K562 (cell line): ENCODE results near the gene ARMCX6. TPM values are rescaled to one million over a fixed set of nuclear protein-coding genes. Genes with fewer than 3 reads are reported as not detected.

Source experiments
- ARNT ChIP-seq, 2 experiments: fragments of 450-650 bp; IDR thresholded peaks; 2 replicates each; pipeline ENCODE4 v1.6.1; 2016; ENCODE audit warnings: mild to moderate bottlenecking in 1 of 2
- DMBX1 ChIP-seq: fragments of 250-450 bp; sonication (Bioruptor Pico); IDR thresholded peaks from 2 replicates; pipeline ENCODE4 v1.8.0; 2022; ENCODE audit warnings: inconsistent platforms, mild to moderate bottlenecking, moderate library complexity, borderline replicate concordance
- EWSR1 ChIP-seq: fragments of 450-650 bp; IDR thresholded peaks from 2 replicates; pipeline ENCODE4 v1.6.1; 2018; ENCODE audit warnings: borderline replicate concordance, mild to moderate bottlenecking, low read depth, moderate library complexity; ENCODE audit not compliant: partially characterized antibody
- HSF4 ChIP-seq: fragments of 250-450 bp; sonication (Bioruptor Pico); IDR thresholded peaks from 2 replicates; pipeline ENCODE4 v2.1.2; 2022; ENCODE audit warnings: mild to moderate bottlenecking, moderate library complexity, borderline replicate concordance
- KAT2B ChIP-seq: IDR thresholded peaks from one replicate; pipeline ENCODE4 v1.6.1; 2012; ENCODE audit warnings: low read depth, mild to moderate bottlenecking, control low read depth, inconsistent platforms, low read length, moderate library complexity
- MBD2 ChIP-seq: sonication (generic); IDR thresholded peaks from 2 replicates; pipeline ENCODE4 v1.6.1; 2016; ENCODE audit warnings: low read depth, borderline replicate concordance
- MCM5 ChIP-seq: fragments of 450-650 bp; IDR thresholded peaks from 2 replicates; pipeline ENCODE4 v1.6.1; 2016; ENCODE audit warnings: low read depth
- NELFE ChIP-seq: IDR thresholded peaks from 2 replicates; pipeline ENCODE4 v1.6.1; 2011; ENCODE audit warnings: mild to moderate bottlenecking; ENCODE audit not compliant: insufficient read depth, insufficient read length
- SIN3A ChIP-seq, 2 experiments: fragments of 150-350 bp in 1 of 2; IDR thresholded peaks; 2 replicates each; pipeline ENCODE4 v1.6.1; 2011 to 2016; ENCODE audit warnings: borderline replicate concordance in 2 of 2, low read depth in 2 of 2, low read length in 2 of 2, mild to moderate bottlenecking in 2 of 2, moderate library complexity in 2 of 2; ENCODE audit not compliant: control insufficient read depth in 1 of 2
- SIX5 ChIP-seq, 2 experiments: IDR thresholded peaks; 2 replicates each; pipeline ENCODE4 v1.6.1; 2011; ENCODE audit warnings: low read length in 2 of 2, borderline replicate concordance in 1 of 2, low read depth in 1 of 2, mild to moderate bottlenecking in 1 of 2, moderate library complexity in 1 of 2; ENCODE audit not compliant: insufficient read depth in 1 of 2
- ZNF184 ChIP-seq: sonication (generic); formaldehyde crosslinking; IDR thresholded peaks from 2 replicates; pipeline ENCODE4 v1.5.0; 2020; ENCODE audit warnings: missing genetic modification reagents
- ZNF445 ChIP-seq: fragments of 250-450 bp; sonication (Bioruptor Pico); IDR thresholded peaks from 2 replicates; pipeline ENCODE4 v1.4.0; 2020; ENCODE audit warnings: low read depth, mild to moderate bottlenecking, moderate library complexity
- ZNF586 ChIP-seq: fragments of 450-650 bp; formaldehyde crosslinking; conservative IDR thresholded peaks from 2 replicates; pipeline ENCODE4 v1.4.0; 2020; ENCODE audit warnings: mild to moderate bottlenecking, moderate library complexity
- polyA plus RNA-seq, 8 experiments: library from polyadenylated mRNA; depleted of rRNA in 4 of 8; stranded (reverse) in 5 of 8; unstranded in 3 of 8; fragments of >200 nt; fragmentation: Nextera tagmentation in 2 of 8; fragmentation: Illumina TruSeq in 1 of 8; extraction: Ambion mirVana in 2 of 8; extraction: Trizol in 1 of 8; gene quantifications; 2 replicates each; pipeline versions ENCODE4 v1.2.1 to v1.2.3, GENCODE V29; 2011 to 2014; ENCODE audit warnings: inconsistent platforms in 1 of 8, missing spikeins in 1 of 8
- total RNA-seq, 7 experiments: library from RNA; depleted of rRNA in 6 of 7; stranded (reverse); fragments of >200 nt in 6 of 7; fragmentation: Illumina TruSeq in 2 of 7; extraction: Trizol in 2 of 7; gene quantifications; 2 replicates each; pipeline versions ENCODE4 v1.2.1 to v1.2.3, GENCODE V29; 2011 to 2021; ENCODE audit warnings: low replicate concordance in 1 of 7
- TF ChIP-seq, protein P1 (sequence below): fragments of 450-650 bp; IDR thresholded peaks from 2 replicates; pipeline ENCODE4 v1.6.1; 2016; ENCODE audit warnings: low read depth, mild to moderate bottlenecking, moderate library complexity
- TF ChIP-seq, protein P2 (sequence below): fragments of 250-450 bp; sonication (Bioruptor Pico); IDR thresholded peaks from 2 replicates; pipeline ENCODE4 v1.8.0; 2022; ENCODE audit warnings: moderate library complexity, mild to moderate bottlenecking, inconsistent platforms

The ARMCX6 gene
- total and polyA plus RNA-seq, 9 of the 15 experiments (the other 6 are each of a cell fraction or from before 2014, with no cell fraction given), result 15.4 to 41.2 (median 24.6) TPM

DNA sequence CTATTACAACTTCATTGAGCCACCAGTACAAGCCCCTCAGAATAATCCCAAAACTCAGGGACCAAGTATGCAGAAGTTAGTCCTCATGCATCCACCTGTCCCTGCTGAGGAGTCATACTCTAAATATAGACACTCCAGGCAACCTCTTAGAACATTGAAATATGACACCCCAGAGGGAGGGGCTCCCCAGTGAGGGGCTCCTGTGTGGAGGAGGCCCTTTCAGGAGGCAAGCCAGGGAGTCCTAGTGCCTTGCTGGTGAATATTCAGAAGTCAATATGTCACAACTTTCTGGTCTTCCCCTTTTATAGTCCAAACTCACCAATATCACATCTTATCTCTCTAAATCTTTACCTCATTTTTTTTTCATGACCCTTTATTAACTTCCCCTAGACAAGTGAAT, 1.6 kb upstream of the ARMCX6 start (continued):
- TF ChIP-seq NELFE (no peak), ZNF586 (no peak), KAT2B (no peak), ARNT (IDR thresholded peaks at IDR 0.05) (no peak), ZNF184 (no peak), DMBX1 (CRISPR knock-in tag) (no peak), SIN3A (IDR thresholded peaks at IDR 0.05; ENCODE audit: borderline replicate concordance in 2 of 2, control insufficient read depth in 1 of 2, low read depth in 2 of 2, low read length in 2 of 2) (no peak), HSF4 (CRISPR knock-in tag) (no peak), SIX5 (IDR thresholded peaks at IDR 0.05; ENCODE audit: borderline replicate concordance in 1 of 2, insufficient read depth in 1 of 2, low read depth in 1 of 2, low read length in 2 of 2) (no peak), ZNF445 (no peak), MBD2 (no peak), MCM5 (no peak), EWSR1 (no peak)
- TF ChIP-seq, protein P1, sequence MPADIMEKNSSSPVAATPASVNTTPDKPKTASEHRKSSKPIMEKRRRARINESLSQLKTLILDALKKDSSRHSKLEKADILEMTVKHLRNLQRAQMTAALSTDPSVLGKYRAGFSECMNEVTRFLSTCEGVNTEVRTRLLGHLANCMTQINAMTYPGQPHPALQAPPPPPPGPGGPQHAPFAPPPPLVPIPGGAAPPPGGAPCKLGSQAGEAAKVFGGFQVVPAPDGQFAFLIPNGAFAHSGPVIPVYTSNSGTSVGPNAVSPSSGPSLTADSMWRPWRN, result no peak
- TF ChIP-seq, protein P2, sequence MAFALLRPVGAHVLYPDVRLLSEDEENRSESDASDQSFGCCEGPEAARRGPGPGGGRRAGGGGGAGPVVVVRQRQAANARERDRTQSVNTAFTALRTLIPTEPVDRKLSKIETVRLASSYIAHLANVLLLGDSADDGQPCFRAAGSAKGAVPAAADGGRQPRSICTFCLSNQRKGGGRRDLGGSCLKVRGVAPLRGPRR (CRISPR knock-in tag), result no peak
